ENCODE results near the gene BATF2.
A peak's percentile ranks its signal among the peaks of the same experiment; 100 is the strongest.

BATF2 gene

DNA sequence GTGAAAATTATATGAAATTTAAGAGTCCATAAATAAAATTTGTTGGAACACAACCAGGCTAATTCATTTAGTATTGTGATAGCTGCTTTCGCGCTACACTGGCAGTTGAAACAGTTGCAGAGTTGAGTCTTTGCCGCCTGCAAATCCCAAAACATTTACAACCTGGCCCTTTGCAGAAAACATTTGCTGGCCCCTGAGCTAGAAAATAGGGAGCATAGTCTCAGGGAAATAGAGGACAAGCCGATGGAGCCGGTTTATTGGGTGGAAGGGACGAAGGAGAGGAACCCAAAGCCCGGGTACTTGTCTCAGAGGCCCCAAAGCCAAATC, 43.7 kb upstream of the BATF2 start:
- ChIA-PET POLR2A (no interaction called here), CTCF (interaction anchor here (0.7 to 2.9 kb wide), 8 partner anchors 11 to 71 kb away, joined by 3 to 13 read pairs (median 4); partner anchors contain the start of genes ARL2, NAALADL1 and TM7SF2)
- Histone ChIP-seq H3K27ac (ENCODE audit: insufficient read depth in 1 of 2, low read depth in 1 of 2, low read length in 2 of 2, poor library complexity in 1 of 2, severe bottlenecking in 2 of 2) (peak overlapping the region in 1 of 2 experiments; percentile 75), H3K4me1 (ENCODE audit: control extremely low read depth in 1 of 4, control insufficient read depth in 4 of 4, insufficient read depth in 4 of 4, low read length in 3 of 4) (peaks cover 2 to 37% (median 22%) of the 10 kb centered on the region in 4 experiments), H3K9me3 (ENCODE audit: control extremely low read depth in 1 of 5, control insufficient read depth in 4 of 5, insufficient read depth in 2 of 5, low read depth in 1 of 5, low read length in 4 of 5) (no peaks in the 10 kb centered on the region), H3K27me3 (replicated peaks in 2 of 5; ENCODE audit: control insufficient read depth in 4 of 5, insufficient read depth in 5 of 5, low read length in 4 of 5) (no peaks in the 10 kb centered on the region), H3K4me3 (ENCODE audit: control insufficient read depth in 1 of 7, extremely low read depth in 1 of 7, insufficient read depth in 4 of 7, low read depth in 2 of 7, low read length in 6 of 7) (peak overlapping the region; percentile 59 to 85 (median 76)), H3K36me3 (ENCODE audit: control insufficient read depth in 4 of 4, insufficient read depth in 4 of 4, low read length in 3 of 4) (peaks cover 9 to 41% (median 30%) of the 10 kb centered on the region in 4 experiments)
- no peak for DNase-seq
- WGBS (ENCODE audit: insufficient coverage), result 40% methylated on average over 7 of the region's 7 CpGs

- no peaks in the 10 kb centered on the region for H3K9me3 ChIP-seq (ENCODE audit: control extremely low read depth in 1 of 5, control insufficient read depth in 4 of 5, insufficient read depth in 2 of 5, low read depth in 1 of 5, low read length in 4 of 5)
- H3K4me1 ChIP-seq (ENCODE audit: control extremely low read depth in 1 of 4, control insufficient read depth in 4 of 4, insufficient read depth in 4 of 4, low read length in 3 of 4), result peaks cover 2 to 17% (median 16%) of the 10 kb centered on the region in 4 experiments
- H3K36me3 ChIP-seq (ENCODE audit: control insufficient read depth in 4 of 4, insufficient read depth in 4 of 4, low read length in 3 of 4), result peaks cover 9 to 46% (median 29%) of the 10 kb centered on the region in 4 experiments
- H3K4me3 ChIP-seq (ENCODE audit: control insufficient read depth in 1 of 7, extremely low read depth in 1 of 7, insufficient read depth in 4 of 7, low read depth in 2 of 7, low read length in 6 of 7), result no peak overlapping the region
- H3K27me3 ChIP-seq (replicated peaks in 2 of 5; ENCODE audit: control insufficient read depth in 4 of 5, insufficient read depth in 5 of 5, low read length in 4 of 5), result no peaks in the 10 kb centered on the region
- no peak overlapping the region for H3K27ac ChIP-seq (ENCODE audit: insufficient read depth in 1 of 2, low read depth in 1 of 2, low read length in 2 of 2, poor library complexity in 1 of 2, severe bottlenecking in 2 of 2)
- DNase-seq, result no peak
- CTCF ChIA-PET, result interaction anchor here (1.2 to 2.2 kb wide), 3 partner anchors 22 to 43 kb away, joined by 3 to 8 read pairs (median 5); partner anchors contain the start of gene ARL2
- POLR2A ChIA-PET, result no interaction called here
- WGBS (ENCODE audit: insufficient coverage), result 95% methylated on average over 3 of the region's 6 CpGs
These were observed 40.2 kb upstream of the BATF2 start for GRCh38 chr11:65036931-65037330.

DNA sequence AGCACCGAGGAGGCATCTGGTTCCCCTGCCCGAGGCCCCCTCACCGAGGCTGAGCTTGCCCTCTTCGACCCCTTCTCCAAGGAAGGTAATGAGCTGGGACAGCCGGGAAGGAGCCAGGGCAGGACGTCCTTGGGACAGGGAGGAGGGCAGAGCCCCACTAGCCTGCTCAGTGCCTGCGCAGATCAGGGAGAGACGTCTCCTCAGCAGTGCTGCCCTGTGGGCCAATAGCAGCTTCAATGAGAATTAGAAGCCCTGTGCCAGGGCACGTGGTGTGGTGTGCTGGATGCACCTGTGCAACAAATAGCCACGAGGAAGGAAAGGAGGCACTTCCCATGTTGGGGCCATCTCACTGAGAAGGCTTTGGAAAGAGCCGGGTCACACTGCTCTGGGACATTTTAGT, 38.8 kb upstream of the BATF2 start:
- ChIA-PET POLR2A (no interaction called here), CTCF (interaction anchor here (1.1 to 2.3 kb wide), 4 partner anchors 9 to 39 kb away, joined by 3 to 8 read pairs (median 6); partner anchors contain the start of gene SNX15)
- no peaks in the 10 kb centered on the region for H3K27me3 ChIP-seq (replicated peaks in 2 of 5; ENCODE audit: control insufficient read depth in 4 of 5, insufficient read depth in 5 of 5, low read length in 4 of 5)
- 94% methylated on average over 9 of the region's 11 CpGs for WGBS (ENCODE audit: insufficient coverage)
- H3K27ac ChIP-seq (ENCODE audit: insufficient read depth in 1 of 2, low read depth in 1 of 2, low read length in 2 of 2, poor library complexity in 1 of 2, severe bottlenecking in 2 of 2), result no peak overlapping the region
- H3K36me3 ChIP-seq (ENCODE audit: control insufficient read depth in 4 of 4, insufficient read depth in 4 of 4, low read length in 3 of 4), result peaks cover 9 to 48% (median 29%) of the 10 kb centered on the region in 4 experiments
- DNase-seq, result no peak
- no peak overlapping the region for H3K4me3 ChIP-seq (ENCODE audit: control insufficient read depth in 1 of 7, extremely low read depth in 1 of 7, insufficient read depth in 4 of 7, low read depth in 2 of 7, low read length in 6 of 7)
- H3K4me1 ChIP-seq (ENCODE audit: control extremely low read depth in 1 of 4, control insufficient read depth in 4 of 4, insufficient read depth in 4 of 4, low read length in 3 of 4), result peaks cover 2 to 11% (median 8%) of the 10 kb centered on the region in 4 experiments
- H3K9me3 ChIP-seq (ENCODE audit: control extremely low read depth in 1 of 5, control insufficient read depth in 4 of 5, insufficient read depth in 2 of 5, low read depth in 1 of 5, low read length in 4 of 5), result no peaks in the 10 kb centered on the region

DNA sequence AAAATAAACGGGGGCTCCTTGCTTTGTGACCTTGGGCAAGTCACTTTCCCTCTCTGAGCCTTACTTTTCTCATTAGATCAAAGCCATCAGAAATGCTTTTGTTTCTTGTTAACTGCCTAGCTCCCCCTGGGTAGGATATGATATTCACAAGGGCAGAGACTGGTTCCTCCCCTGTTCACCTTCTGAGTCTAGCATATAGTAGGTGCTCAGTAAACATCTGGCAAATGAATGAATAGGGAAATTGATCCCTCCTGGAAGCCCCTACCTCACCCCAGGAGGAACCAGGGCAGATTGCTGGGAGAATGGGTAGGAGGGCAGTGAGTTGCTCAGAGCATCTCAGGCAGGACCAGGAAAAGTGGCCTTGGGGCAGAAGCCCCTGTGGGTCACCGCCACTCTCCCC, 37.7 kb upstream of the BATF2 start:
- CTCF ChIA-PET, result interaction anchor here (0.8 to 2.3 kb wide), 4 partner anchors 8 to 48 kb away, joined by 3 to 6 read pairs (median 3); no protein-coding TSS in a partner anchor
- DNase-seq, result no peak
- WGBS (ENCODE audit: insufficient coverage), result 100% methylated on average over 2 of the region's 2 CpGs
- no peaks in the 10 kb centered on the region for H3K9me3 ChIP-seq (ENCODE audit: control extremely low read depth in 1 of 5, control insufficient read depth in 4 of 5, insufficient read depth in 2 of 5, low read depth in 1 of 5, low read length in 4 of 5)
- H3K27me3 ChIP-seq (replicated peaks in 2 of 5; ENCODE audit: control insufficient read depth in 4 of 5, insufficient read depth in 5 of 5, low read length in 4 of 5), result no peaks in the 10 kb centered on the region
- H3K4me3 ChIP-seq (ENCODE audit: control insufficient read depth in 1 of 7, extremely low read depth in 1 of 7, insufficient read depth in 4 of 7, low read depth in 2 of 7, low read length in 6 of 7), result no peak overlapping the region
- H3K4me1 ChIP-seq (ENCODE audit: control extremely low read depth in 1 of 4, control insufficient read depth in 4 of 4, insufficient read depth in 4 of 4, low read length in 3 of 4), result peaks cover 0 to under 1% (median 0%) of the 10 kb centered on the region in 4 experiments
- H3K36me3 ChIP-seq (ENCODE audit: control insufficient read depth in 4 of 4, insufficient read depth in 4 of 4, low read length in 3 of 4), result peaks cover 9 to 48% (median 27%) of the 10 kb centered on the region in 4 experiments
- H3K27ac ChIP-seq (ENCODE audit: insufficient read depth in 1 of 2, low read depth in 1 of 2, low read length in 2 of 2, poor library complexity in 1 of 2, severe bottlenecking in 2 of 2), result no peak overlapping the region
- POLR2A ChIA-PET, result no interaction called here

- Histone ChIP-seq H3K36me3 (ENCODE audit: control insufficient read depth in 4 of 4, insufficient read depth in 4 of 4, low read length in 3 of 4) (peaks cover 7 to 34% (median 18%) of the 10 kb centered on the region in 4 experiments), H3K4me1 (ENCODE audit: control extremely low read depth in 1 of 4, control insufficient read depth in 4 of 4, insufficient read depth in 4 of 4, low read length in 3 of 4) (peaks cover 6 to 13% (median 12%) of the 10 kb centered on the region in 4 experiments), H3K9me3 (ENCODE audit: control extremely low read depth in 1 of 5, control insufficient read depth in 4 of 5, insufficient read depth in 2 of 5, low read depth in 1 of 5, low read length in 4 of 5) (no peaks in the 10 kb centered on the region), H3K4me3 (ENCODE audit: control insufficient read depth in 1 of 7, extremely low read depth in 1 of 7, insufficient read depth in 4 of 7, low read depth in 2 of 7, low read length in 6 of 7) (no peak overlapping the region), H3K27ac (ENCODE audit: insufficient read depth in 1 of 2, low read depth in 1 of 2, low read length in 2 of 2, poor library complexity in 1 of 2, severe bottlenecking in 2 of 2) (no peak overlapping the region), H3K27me3 (replicated peaks in 2 of 5; ENCODE audit: control insufficient read depth in 4 of 5, insufficient read depth in 5 of 5, low read length in 4 of 5) (no peaks in the 10 kb centered on the region)
- no peak for DNase-seq
- POLR2A ChIA-PET, result no interaction called here
- 96% methylated on average over 8 of the region's 13 CpGs for WGBS (ENCODE audit: insufficient coverage)
- CTCF ChIA-PET, result interaction anchor here (1.7 kb wide), 1 partner anchor 51 kb away, joined by 6 read pairs; the partner anchor contains the start of gene CDCA5
These were observed 35.4 kb upstream of the BATF2 start for GRCh38 chr11:65032216-65032615.

- ChIA-PET CTCF (interaction anchor here (1.4 to 4.2 kb wide), 7 partner anchors 8 to 50 kb away, joined by 3 to 21 read pairs (median 4); partner anchors contain the start of genes ARL2 and SAC3D1), POLR2A (no interaction called here)
- Histone ChIP-seq H3K4me3 (ENCODE audit: control insufficient read depth in 1 of 7, extremely low read depth in 1 of 7, insufficient read depth in 4 of 7, low read depth in 2 of 7, low read length in 6 of 7) (peak within 1 kb of the TSS in 6 of 7 experiments; percentile 36 to 73 (median 59)), H3K9me3 (ENCODE audit: control extremely low read depth in 1 of 5, control insufficient read depth in 4 of 5, insufficient read depth in 2 of 5, low read depth in 1 of 5, low read length in 4 of 5) (no peaks in the 10 kb centered on the region), H3K27ac (ENCODE audit: insufficient read depth in 1 of 2, low read depth in 1 of 2, low read length in 2 of 2, poor library complexity in 1 of 2, severe bottlenecking in 2 of 2) (peak within 1 kb of the TSS in 1 of 2 experiments; percentile 71), H3K27me3 (replicated peaks in 2 of 5; ENCODE audit: control insufficient read depth in 4 of 5, insufficient read depth in 5 of 5, low read length in 4 of 5) (no peaks in the 10 kb centered on the region), H3K4me1 (ENCODE audit: control extremely low read depth in 1 of 4, control insufficient read depth in 4 of 4, insufficient read depth in 4 of 4, low read length in 3 of 4) (peaks cover 6 to 18% (median 16%) of the 10 kb centered on the region in 4 experiments), H3K36me3 (ENCODE audit: control insufficient read depth in 4 of 4, insufficient read depth in 4 of 4, low read length in 3 of 4) (peaks cover 0 to 6% (median 1%) of the 10 kb centered on the region in 4 experiments)
- DNase-seq, result peak; percentile 97 to 98 (median 98)
- WGBS (ENCODE audit: insufficient coverage), result 3% methylated on average over 27 of the region's 51 CpGs
These were observed 30.7 kb upstream of the BATF2 start, which contains the start of gene SNX15 for GRCh38 chr11:65027213-65028067. Gene SNX15, plus strand, starts transcription at chr11:65027439. Its CDS starts 99 bp downstream, at chr11:65027538.
